HG03558 (cell line): ENCODE data around the gene SLC25A43.
"Not testable (repeated sequence)": the region's sequence is repeated elsewhere in the genome, so short reads cannot be mapped to it uniquely, and the experiment has no call there.

ENCODE experiments used
- ATAC-seq: cut with Tn5 transposase; IDR thresholded peaks from one replicate; pipeline ENCODE4 v1.9.1; 2021; ENCODE audit warnings: moderate number of reproducible peaks; ENCODE audit not compliant: unreplicated experiment; ENCODE audit errors: extremely low read depth

Gene SLC25A43

DNA sequence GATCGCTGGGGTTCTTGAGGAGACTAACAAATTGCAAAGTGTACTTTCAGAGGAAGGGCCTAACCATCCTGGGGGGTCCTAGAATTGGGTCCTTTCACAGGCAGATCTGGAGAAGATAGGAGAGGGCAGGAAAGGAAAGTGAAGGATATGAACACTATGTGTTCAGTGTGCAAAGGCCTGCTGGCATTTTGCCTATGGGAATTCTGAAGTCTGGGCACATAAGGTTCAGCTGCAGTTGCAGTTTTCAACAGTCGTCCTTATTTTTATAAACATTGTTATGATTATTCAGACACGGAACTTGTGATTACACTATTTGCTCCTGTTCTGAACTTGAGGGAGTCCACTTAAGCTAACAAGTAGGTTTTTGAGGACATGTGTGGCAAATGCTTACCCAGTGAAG, 67.8 kb downstream of the SLC25A43 start:
- ATAC-seq, result no peak

DNA sequence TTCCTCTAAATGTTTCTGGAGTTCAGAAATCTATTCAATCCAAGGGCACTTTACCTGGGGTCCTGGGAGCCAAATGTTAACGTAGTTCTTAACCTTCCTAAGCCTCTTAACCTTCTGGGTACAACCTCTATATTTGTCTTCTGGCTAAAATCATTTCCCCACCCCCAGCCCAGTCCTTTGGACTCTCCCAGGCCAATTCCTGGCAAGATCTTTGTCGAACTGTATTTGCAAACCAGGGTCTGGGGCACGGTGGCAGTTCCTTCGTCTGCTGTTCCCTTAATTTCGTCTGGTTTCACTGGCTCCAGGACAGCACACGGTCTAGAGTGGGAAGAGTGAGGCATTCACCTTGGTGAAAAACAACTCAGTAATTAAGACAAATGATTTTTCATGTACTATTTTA, 68.3 kb downstream of the SLC25A43 start:
- ATAC-seq, result no peak

DNA sequence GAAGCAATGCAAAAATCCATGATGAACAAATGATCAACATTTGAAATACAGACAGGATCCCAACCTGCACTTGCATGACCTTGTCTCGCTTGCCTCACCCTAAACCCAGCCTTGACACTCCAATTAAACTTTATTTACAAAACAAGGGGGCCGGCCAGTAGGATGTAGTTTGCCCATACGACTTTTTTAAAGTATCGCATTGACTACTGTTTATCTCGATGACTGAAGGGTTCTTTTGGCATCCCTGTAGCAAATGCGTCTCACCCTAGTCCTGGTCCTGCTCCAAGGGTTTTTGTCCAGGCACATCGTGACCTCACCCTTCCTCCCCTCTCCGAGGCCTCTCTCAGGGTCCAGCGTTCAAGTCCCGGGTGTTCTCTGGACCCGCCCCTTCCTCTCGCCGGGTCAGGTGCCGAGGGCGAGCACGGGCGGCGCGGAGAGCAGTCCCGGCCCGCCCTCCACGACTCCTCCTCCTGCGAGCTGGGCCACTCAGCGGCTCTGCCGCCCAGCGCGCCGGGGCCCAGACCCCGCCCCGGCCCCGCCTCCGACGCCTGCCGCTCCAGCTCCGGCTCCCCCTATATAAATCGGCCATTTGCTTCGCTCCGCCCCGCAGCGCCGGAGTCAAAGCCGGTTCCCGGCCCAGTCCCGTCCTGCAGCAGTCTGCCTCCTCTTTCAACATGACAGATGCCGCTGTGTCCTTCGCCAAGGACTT, 68.9 kb downstream of the SLC25A43 start, which contains the start of gene SLC25A5:
TSS of gene SLC25A5 (plus strand) at position 603 of the 709 bp plus-strand sequence. CDS start at position 675, 72 bp downstream.
- ATAC-seq, result peak; percentile 60

- ATAC-seq, result peak; percentile 66
Observed at GRCh38 chrX:119468551-119469312, 69.6 kb downstream of the SLC25A43 start.

- ATAC-seq, result no peak
Observed at GRCh38 chrX:119469313-119469635, 70.1 kb downstream of the SLC25A43 start.

- no peak for ATAC-seq
Observed at GRCh38 chrX:119474615-119475388, 75.7 kb downstream of the SLC25A43 start.

GRCh38 chrX:119475389-119476101, 76.4 kb downstream of the SLC25A43 start:
- no peak for ATAC-seq

GRCh38 chrX:119477812-119478232, 78.7 kb downstream of the SLC25A43 start:
- no peak for ATAC-seq

DNA sequence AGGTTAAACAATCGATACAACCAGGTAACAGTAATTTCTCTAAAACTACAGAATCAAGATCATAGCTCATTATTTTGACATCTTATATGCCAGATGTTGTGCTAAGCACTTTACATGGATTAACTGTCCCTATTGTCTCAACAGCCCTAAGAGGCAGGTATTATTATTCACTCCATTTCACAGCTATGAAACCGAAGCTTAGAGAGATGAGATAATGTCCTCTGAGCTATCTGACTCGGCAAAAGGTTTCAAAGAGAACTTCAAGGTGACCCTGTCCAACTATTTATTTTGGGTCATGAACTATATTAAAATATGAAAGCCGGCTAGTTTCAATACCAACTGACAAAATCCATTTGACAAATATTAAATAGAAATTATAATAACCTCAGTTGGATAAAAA, 79.4 kb downstream of the SLC25A43 start:
- ATAC-seq, result no peak

GRCh38 chrX:119479845-119480244, 80.7 kb downstream of the SLC25A43 start:
- ATAC-seq, result no peak

DNA sequence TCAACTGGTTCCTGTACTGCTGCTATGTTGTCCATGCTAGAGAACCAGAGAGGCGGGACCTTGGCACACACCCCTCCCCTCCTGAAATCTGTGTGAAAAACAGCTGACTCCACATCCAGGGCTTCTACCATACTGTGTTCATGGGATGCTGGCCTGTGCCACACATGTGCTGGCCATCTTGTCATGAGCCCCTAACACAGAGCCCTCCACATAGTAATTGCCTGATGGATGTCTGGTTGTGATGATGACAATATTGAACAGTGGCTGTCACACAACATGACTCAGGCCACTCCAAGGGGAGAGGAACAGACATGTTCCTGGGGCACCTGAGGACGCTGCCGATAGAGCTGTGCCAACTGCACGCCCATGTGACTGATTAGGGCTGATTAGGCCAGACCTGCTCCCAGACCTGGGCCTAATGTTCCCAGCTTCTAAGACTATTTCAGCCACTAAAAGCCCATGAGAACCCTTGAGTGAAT, 82.2 kb downstream of the SLC25A43 start:
- no peak for ATAC-seq

DNA sequence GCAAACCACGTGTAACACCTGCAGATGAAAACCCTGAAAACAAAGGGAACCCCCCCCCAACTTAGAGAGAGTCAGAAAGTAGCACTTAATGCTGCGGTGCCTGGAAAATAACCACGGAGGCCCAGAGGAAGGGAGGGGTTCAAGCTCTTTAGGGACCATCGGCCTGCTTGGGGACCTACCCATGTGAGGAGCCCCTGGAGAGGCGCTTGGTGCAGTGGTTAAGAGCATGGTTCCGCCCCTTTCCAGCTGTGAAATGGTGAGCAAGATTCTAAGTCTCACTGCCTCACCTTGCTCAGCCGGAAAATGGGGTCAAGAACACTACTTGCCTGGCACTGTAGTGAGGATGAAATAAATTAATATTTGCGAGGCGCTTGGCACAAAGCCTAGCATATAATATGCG, 82.9 kb downstream of the SLC25A43 start:
- no peak for ATAC-seq

DNA sequence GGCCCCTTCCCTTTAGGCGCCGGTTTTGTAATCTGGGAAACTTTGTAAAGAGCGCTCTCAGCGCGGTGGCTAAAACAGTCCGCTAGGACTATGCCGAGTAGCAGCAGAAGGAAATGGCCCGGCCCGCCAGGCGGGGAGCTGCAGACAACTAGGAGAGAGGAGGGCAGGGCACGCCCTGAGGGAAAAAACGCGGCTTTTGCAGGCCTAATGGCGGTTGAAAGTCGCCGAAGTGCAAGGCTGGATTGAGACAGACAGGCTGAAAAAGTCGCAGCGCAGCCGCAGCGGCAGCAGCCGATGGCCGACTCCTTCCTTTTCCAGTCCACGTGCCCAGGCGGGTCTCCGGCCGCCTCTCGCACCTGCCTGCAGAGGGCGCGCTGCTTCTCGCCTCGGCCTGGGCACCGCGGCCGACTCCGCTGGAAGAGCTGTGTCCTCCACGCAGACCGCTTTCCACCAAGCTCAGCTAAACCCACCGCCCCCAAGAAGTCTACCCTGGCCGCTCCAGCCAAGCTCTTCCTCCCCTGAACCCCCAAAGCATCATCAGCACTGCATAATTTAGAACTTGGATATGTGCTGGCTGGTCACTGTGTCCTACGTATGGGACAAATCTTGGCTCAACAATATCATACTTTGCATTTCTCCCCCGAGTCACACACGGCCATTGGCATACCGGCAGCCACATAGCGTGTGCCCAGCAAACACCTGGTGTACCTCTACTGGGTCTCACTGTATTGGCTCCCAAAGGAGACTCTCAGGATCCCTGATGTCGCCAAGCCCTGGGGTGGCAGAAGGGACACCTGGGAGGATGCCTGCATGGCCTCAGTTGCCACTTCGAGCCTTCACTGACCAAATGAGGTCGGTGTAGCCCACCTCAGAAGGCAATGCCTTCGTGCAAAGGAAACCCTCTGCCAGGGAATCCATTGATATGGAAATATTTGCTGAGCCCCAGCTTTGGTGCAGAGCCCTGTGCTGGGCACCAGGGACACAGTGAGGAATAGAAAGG, 83.6 kb downstream of the SLC25A43 start:
- peak; percentile 58 for ATAC-seq

DNA sequence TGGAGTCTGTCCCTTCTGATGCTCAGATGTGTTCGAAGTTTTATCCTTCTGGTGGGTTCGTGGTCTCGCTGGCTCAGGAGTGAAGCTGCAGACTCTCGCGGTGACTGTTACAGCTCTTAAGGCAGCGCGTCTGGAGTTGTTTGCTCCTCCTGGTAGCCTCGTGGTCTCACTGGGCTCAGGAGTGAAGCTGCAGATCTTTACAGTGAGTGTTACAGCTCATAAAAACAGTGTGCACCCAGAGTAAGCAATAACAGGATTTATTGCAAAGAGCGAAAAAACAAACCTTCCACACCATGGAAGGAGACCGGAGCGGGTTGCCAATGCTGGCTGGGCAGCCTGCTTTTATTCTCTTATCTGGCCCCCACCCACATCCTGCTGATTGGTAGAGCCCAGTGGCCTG, 87.6 kb downstream of the SLC25A43 start:
- ATAC-seq, result no peak

GRCh38 chrX:119487766-119488165, 88.6 kb downstream of the SLC25A43 start:
- ATAC-seq, result not testable (repeated sequence)

- no peak for ATAC-seq
Observed at GRCh38 chrX:119488749-119489148, 89.6 kb downstream of the SLC25A43 start.

DNA sequence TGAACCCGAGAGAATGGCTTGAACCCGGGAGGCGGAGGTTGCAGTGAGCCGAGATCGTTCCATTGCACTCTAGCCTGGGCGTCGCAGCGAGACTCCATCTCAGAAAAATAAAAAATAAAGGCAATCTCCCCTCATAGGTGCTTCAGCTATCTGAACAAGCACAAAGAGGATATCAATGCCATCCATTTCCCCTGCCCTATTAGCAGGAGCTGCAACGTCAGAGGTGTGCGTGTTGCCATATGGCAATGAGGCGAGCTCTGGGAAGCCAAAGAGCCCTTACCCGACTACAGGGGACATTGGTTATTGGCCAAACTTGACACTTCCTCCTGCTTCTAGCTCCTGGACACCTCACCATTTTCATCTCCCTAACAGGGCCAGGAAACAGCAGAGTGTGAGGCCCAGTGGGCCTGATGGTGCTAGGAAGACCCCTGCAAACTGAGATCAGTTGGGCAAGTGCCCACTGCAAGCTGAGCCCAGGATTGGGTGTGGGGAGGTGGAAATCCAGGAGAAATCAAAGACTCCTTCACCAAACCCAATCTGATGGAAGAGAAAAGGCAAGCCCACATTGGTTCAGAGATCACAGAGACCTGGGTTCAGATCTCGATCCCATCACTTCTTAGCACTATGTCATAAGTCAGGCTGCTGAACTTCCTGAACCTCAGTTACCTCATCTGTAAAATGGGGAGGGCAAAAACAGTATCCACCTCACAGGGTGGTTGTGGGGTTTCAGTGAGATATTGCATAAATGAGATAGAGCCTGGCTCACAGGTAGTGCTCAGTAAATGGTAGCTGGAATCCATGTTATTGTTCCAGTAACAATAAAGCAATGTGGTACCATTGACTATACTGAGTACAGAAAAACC, 90.3 kb downstream of the SLC25A43 start:
- no peak for ATAC-seq

DNA sequence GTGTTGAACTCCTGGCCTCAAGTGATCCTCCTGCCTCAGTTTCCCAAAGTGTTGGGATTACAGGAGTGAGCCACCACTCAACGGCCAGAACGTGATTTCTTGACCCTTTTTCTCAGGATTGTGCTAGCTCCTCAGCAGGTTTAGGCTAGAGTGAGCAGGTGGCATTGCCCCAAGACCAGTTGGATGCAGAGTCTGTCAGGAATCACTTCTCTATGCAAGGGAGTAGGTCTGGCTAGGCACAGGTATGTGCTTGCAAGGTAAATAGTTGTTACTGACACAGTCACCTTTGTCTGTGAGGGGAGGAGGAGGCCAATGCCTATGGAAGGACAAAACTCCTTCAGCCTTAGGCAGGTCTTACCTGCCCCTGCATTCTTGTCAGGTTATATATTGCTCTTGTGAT, 93.3 kb downstream of the SLC25A43 start:
- no peak for ATAC-seq
